ENCODE data around the gene CUL5. TPM values are rescaled to one million over a fixed set of nuclear protein-coding genes. Genes with fewer than 3 reads are reported as not detected.

CUL5 gene
- total and polyA plus RNA-seq, 2 of the 8 experiments (the other 6 are each of a cell fraction or from before 2014, with no cell fraction given), result 4.9 to 31.8 TPM

DNA sequence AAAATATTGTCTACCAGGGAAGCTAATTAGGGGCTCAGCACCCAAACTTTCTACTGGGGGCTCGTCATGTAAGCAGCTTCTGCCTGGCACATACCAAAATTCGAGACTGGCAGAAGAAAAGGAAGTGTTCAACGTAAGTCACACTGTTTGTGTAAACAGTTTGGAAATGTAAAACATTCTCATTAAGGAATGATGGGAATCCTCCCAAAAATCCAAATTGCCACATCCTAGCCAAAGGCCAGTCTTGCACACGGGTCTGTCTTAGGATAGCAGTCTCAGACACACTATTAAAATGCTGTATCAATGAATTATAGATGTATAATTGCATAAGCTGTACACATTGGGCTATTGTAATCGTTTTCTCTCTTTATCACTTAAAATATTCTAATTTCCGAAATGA, 28.9 kb downstream of the CUL5 start:
- no peak overlapping the region for H4K91ac ChIP-seq (replicated peaks; ENCODE audit: insufficient read length, low read length)
- no peaks in the 10 kb centered on the region for H4K20me1 ChIP-seq (replicated peaks in 1 of 2; ENCODE audit: control insufficient read depth in 1 of 2, insufficient read depth in 2 of 2, low read length in 2 of 2)
- H2BK5ac ChIP-seq (ENCODE audit: low read depth, low read length), result no peak overlapping the region
- H2AFZ ChIP-seq (ENCODE audit: low read length), result no peak overlapping the region
- peaks cover 0 to 4% (median 1%) of the 10 kb centered on the region in 4 experiments; a peak in 2 of 7 replicates for H3K4me1 ChIP-seq (replicated peaks in 1 of 4; ENCODE audit: control insufficient read depth in 3 of 4, insufficient read depth in 4 of 4, low read length in 3 of 4)
- no peak overlapping the region for H3K4me2 ChIP-seq (ENCODE audit: insufficient read depth in 1 of 2, low read depth in 2 of 2, low read length in 2 of 2)
- no peak overlapping the region for H3K27ac ChIP-seq (ENCODE audit: low read depth, low read length)
- no peak overlapping the region for H2BK15ac ChIP-seq (ENCODE audit: low read length)
- H3K9ac ChIP-seq (replicated peaks in 1 of 4; ENCODE audit: extremely low read depth in 1 of 4, low read depth in 3 of 4, low read length in 3 of 4), result no peak overlapping the region
- H3K23ac ChIP-seq (ENCODE audit: insufficient read length), result no peak overlapping the region
- ChIA-PET POLR2A (ENCODE audit: partially characterized antibody) (interaction anchor here (1.7 kb wide), 1 partner anchor 28 kb away, joined by 5 read pairs; the partner anchor contains the start of gene CUL5), CTCF (ENCODE audit: partially characterized antibody) (interaction anchor here (0.6 to 1.8 kb wide), 10 partner anchors 8 to 81 kb away, joined by 3 to 7 read pairs (median 4); partner anchors contain the start of gene CUL5)
- DNase-seq (ENCODE audit: low read depth in 1 of 2, low spot score in 2 of 2) (no peak), FAIRE-seq (no peak)
- H2AK5ac ChIP-seq (ENCODE audit: low read depth, low read length), result no peak overlapping the region
- H3K9me3 ChIP-seq (ENCODE audit: insufficient read depth in 2 of 2, low read depth in 1 of 2, low read length in 1 of 2), result no peaks in the 10 kb centered on the region
- H3K27me3 ChIP-seq (replicated peaks in 1 of 4; ENCODE audit: control insufficient read depth in 3 of 4, extremely low read depth in 1 of 4, insufficient read depth in 3 of 4, low read length in 3 of 4), result no peaks in the 10 kb centered on the region
- no peak overlapping the region for H3K18ac ChIP-seq (ENCODE audit: extremely low read depth, low read length)
- H3K79me2 ChIP-seq (ENCODE audit: control insufficient read depth in 1 of 2, insufficient read depth in 2 of 2, low read length in 2 of 2), result peaks cover 0 to 7% of the 10 kb centered on the region in 2 experiments; a peak in 2 of 4 replicates
- H2BK20ac ChIP-seq (ENCODE audit: low read length), result no peak overlapping the region
- no peak overlapping the region for H2BK12ac ChIP-seq (ENCODE audit: low read depth, low read length)
- no peak overlapping the region for H3K4ac ChIP-seq (replicated peaks; ENCODE audit: insufficient read length, low read depth, low read length)
- no peak overlapping the region for H3K4me3 ChIP-seq (ENCODE audit: extremely low read depth in 1 of 4, insufficient read depth in 2 of 4, low read depth in 3 of 4, low read length in 4 of 4)
- no peak overlapping the region for H3K56ac ChIP-seq (replicated peaks; ENCODE audit: insufficient read length, low read depth, low read length)
- peaks cover 0 to 21% (median 6%) of the 10 kb centered on the region in 4 experiments; a peak in 5 of 8 replicates for H3K36me3 ChIP-seq (ENCODE audit: control insufficient read depth in 2 of 4, insufficient read depth in 4 of 4, low read length in 3 of 4)
- WGBS, 2 experiments (ENCODE audit: extremely low coverage in 1 of 2, insufficient coverage in 1 of 2, insufficient read length in 1 of 2, insufficient replicate concordance in 2 of 2, low coverage in 1 of 2, low lambda C conversion rate in 2 of 2, missing lambda C conversion rate in 1 of 2), result 87% methylated on average over 6 of the region's 6 CpGs; no CpG with 5 or more reads in 1 of the 2 experiments
- H3K79me1 ChIP-seq (ENCODE audit: low read depth, low read length), result no peaks in the 10 kb centered on the region; the same call in 1 of the 2 replicates
- no peak overlapping the region for H4K5ac ChIP-seq (ENCODE audit: insufficient read length, low read depth, low read length)
- no peaks in the 10 kb centered on the region for H3K23me2 ChIP-seq (ENCODE audit: low read depth, low read length)
- no peak overlapping the region for H4K8ac ChIP-seq (ENCODE audit: extremely low read depth, insufficient read depth, low read length)
- no peak overlapping the region for H2BK120ac ChIP-seq (replicated peaks; ENCODE audit: low read depth, low read length)
- no peak overlapping the region for H3K14ac ChIP-seq (ENCODE audit: insufficient read length)
- TF ChIP-seq ZNF274 (IDR thresholded peaks at IDR 0.05; ENCODE audit: borderline replicate concordance, extremely low read depth, low read length) (no peak), CREB1 (IDR thresholded peaks at IDR 0.05) (no peak), TCF12 (IDR thresholded peaks at IDR 0.05; ENCODE audit: low read depth, low read length) (no peak)
